ENCODE results near the gene ASCL3.
A peak's percentile ranks its signal among the peaks of the same experiment; 100 is the strongest.
"Not testable (repeated sequence)": the region's sequence is repeated elsewhere in the genome, so short reads cannot be mapped to it uniquely, and the experiment has no call there.

ASCL3 gene

DNA sequence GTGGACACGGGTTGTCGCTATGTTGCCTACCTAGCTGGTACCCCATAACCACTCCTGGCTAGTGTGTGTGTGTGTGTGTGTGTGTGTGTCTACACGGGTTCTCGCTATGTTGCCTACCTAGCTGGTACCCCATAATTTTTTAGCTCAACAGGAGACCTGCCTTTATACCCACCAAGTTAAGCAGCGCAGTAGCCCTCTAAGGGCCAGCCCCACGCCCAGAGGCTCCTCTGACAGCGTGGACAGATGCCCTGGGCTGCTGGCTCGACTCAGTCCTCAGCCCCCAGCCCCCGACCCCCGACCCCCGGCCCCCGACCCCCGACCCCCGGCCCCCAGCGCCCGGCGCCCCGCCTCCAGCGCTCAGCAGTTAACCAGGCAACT lies 32.2 kb downstream of the ASCL3 start:
- no peak for DNase-seq (ENCODE audit: low read depth)

DNA sequence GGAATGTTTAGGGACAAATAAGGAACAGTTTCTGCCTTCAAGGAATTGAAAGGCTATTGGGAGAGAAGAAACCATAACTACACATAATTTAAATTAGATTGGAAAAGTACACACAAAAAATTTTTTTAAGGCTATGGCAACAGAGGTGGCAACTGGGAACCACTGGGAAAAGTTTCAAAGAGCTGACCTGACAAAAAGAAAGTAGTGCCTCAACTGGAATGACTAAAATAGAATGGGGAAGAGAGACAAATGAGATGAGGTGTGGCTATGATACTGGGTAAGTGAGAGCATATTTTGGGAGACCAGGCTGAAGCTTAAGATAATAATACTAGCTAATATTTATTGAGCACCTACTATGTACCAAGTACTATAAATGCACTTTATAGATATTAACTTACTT lies 34.7 kb downstream of the ASCL3 start:
- no peak for DNase-seq (ENCODE audit: low read depth)

DNA sequence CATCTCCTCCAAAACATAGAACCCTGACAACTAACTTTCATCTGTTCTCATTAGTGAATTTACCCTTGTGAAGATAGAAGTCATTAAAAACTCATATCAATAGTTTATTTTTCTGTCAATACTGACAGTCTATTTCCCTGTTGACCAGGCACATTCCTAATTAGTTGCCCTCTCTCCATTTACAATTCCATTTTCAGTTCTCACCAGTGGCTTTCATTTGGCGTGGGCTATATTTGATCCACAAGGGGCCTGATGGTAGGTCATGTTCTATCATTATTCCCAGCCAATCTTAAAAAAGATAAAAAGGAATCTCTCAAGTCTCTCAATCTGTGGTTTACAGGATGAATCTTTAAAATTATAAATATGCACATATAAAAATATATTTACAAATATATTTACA lies 35.7 kb downstream of the ASCL3 start:
- no peak for DNase-seq (ENCODE audit: low read depth)

DNA sequence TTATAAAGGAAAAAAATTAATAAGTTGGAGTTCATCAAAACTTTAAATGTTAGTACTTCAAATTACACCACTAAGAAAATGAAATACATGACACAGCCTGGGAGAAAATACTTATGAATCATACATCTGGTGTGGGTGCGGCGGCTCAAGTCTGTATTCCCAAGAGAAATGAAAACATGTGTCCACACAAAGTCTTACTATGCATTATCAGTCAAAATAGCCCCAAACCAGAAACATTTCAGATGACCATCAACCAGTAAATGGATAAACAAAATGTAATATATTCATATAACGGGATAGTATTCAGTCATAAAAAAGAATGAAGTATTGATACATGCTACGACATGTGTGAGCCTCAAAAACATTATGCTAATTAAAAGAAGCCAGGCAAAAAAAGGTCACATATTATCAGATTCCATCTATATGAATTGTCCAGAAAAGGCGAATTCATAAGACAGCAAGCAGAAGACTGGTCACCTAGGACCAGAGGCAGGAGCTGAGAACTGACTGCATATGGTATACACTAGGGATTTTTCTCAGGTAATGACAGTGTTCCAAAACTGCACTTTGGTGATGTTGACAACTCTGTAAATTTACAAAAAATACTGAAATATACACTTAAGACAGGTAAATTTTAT lies 37.2 kb downstream of the ASCL3 start:
- DNase-seq (ENCODE audit: low read depth) = peak; percentile 45

DNA sequence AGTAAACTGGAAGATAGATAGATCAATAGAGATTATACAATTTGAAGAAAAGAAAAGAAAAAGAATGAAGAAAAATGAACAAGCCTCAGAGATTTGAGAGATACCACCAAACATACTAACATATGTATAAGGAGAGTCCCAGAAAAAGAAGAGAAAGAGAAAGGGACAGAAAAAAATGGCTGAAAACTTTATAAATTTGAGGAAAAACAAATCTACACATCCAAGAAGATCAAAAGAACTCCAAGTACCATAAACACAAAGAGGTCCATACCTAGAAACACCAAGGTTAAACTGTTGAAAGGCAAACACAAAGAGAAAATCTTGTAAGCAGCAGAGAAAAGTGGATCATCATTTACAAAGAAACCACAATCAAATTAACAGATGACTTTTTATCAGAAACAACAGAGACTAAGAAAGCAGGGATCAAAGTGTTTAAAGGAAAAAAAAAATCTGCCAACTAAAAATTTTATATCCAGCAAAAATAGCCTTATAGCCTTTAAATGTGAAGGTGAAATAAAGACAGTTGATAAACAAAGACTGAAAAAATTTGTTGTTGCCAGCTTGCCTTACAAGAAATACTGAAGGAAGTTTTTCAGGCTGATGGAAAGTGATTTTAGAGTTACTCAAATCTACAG lies 43.6 kb downstream of the ASCL3 start:
- DNase-seq (ENCODE audit: low read depth) = no peak

DNA sequence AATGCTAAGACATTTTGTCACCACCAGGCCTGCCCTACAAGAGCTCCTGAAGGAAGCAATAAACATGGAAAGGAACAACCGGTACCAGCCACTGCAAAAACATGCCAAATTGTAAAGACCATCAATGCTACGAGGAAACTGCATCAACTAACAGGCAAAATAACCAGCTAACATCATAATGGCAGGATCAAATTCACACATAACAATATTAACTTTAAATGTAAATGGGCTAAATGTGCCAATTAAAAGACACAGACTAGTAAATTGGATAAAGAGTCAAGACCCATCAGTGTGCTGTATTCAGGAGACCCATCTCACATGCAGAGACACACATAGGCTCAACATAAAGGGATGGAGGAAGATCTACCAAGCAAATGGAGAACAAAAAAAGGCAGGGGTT lies 51.6 kb downstream of the ASCL3 start:
- DNase-seq (ENCODE audit: low read depth) = not testable (repeated sequence)
